HG03342 (cell line): Measurements from ENCODE around the gene LRMDA.
"Not testable (repeated sequence)": the region's sequence is repeated elsewhere in the genome, so short reads cannot be mapped to it uniquely, and the experiment has no call there.

Source experiments
- ATAC-seq: cut with Tn5 transposase; IDR thresholded peaks from one replicate; pipeline ENCODE4 v1.9.1; 2021; ENCODE audit warnings: mild to moderate bottlenecking, moderate library complexity; ENCODE audit not compliant: unreplicated experiment

LRMDA gene

GRCh38 chr10:76487582-76487981 is 1056.2 kb downstream of the LRMDA start:
- ATAC-seq = no peak

GRCh38 chr10:76488602-76489001 is 1057.2 kb downstream of the LRMDA start:
- ATAC-seq = no peak

GRCh38 chr10:76491216-76491615 is 1059.8 kb downstream of the LRMDA start:
- ATAC-seq = no peak

- ATAC-seq = no peak
Measured at GRCh38 chr10:76492026-76492425, 1060.6 kb downstream of the LRMDA start.

DNA sequence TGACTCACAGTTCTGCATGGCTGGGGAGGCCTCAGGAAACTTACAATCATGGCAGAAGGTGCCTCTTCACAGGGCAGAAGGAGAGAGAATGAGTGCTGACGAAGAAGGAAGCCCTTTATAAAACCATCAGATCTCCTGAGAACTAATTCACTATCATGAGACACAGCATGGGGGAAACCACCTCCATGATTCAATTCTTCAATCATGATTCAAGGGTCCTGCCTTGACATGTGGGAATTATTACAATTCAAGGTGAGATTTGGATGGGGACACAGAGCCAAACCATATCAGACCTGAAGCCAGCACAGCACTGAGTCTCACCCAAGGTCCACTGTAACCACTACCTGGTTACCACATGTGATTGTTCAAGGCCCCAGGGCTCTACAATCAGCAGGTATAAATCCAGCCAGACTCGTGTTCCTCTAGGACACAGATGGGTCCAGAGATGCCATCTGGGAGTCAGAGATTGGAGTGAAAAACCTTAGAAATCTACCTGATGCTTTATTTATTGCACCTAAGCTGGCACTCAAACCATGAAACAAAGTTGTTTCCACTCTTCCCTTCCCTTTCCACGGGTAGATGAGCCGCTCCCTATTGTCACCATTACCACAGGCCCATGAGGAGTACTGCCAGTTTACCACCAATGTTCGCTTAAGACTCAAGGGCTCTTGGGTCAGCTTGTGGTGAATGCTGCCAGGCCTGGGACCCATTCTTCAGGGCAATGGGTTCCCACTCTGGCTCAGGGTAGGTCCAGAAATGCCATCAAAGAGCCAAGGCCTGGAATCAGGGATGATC is 1061.5 kb downstream of the LRMDA start:
- no peak for ATAC-seq

GRCh38 chr10:76497666-76498065 is 1066.2 kb downstream of the LRMDA start:
- ATAC-seq = no peak

GRCh38 chr10:76504823-76505222 is 1073.4 kb downstream of the LRMDA start:
- ATAC-seq = no peak

DNA sequence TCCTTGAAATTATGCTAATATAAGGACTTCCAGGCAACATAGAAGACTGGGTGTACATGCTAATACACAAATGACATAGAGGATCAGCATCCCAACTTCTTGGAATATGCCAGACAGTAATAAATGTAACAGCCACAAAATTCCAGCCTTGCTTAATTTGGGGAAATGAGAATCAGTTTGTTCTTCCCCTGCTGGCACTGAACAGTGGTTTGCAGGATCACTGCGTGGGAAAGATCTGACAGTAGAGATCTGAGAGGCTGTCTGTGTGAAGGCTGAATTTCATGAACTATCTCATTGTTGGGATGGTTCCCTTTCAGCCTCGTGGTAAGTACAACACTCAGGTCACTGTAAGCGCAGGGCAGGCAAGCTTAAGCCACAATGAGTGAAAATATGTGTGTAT is 1078.0 kb downstream of the LRMDA start:
- no peak for ATAC-seq

- no peak for ATAC-seq
Measured at GRCh38 chr10:76514321-76514720, 1082.9 kb downstream of the LRMDA start.

DNA sequence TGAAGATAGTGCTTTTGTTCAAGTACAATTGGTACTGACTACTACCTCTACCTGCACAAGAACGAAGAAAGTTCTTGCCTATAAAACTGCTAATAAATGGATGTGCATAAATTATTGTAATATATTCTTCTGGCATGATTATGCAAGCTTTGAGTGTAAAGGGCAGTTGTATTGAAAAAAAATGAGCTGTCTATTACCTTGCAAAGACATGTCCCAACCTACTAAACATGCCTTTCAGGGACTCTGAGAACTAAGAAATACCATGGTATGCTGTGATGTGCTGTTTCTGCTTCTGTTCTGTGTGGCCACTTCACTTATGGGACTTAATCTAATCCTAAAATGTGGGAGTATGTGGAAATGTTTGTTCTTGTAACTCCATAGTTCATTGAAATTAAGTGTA is 1083.4 kb downstream of the LRMDA start:
- ATAC-seq = no peak

DNA sequence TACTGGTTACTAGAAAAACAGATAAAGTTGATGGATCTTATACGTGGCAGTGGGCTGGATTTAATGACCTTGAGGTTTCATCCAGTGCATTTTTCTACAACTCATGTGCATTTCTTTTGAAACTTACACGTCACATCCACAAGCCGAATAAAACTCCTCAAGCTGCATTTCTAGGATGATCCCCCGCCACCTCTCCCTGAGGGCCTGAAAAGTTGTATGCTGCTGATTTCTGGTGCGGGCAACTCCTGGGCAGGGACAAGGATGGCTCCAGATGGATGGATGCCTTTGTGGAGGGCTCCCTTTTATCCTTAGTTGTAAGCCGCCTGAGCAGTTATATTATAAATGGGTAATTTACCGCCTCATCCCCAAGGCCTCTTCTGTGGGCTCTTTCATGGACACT is 1091.1 kb downstream of the LRMDA start:
- ATAC-seq = no peak

DNA sequence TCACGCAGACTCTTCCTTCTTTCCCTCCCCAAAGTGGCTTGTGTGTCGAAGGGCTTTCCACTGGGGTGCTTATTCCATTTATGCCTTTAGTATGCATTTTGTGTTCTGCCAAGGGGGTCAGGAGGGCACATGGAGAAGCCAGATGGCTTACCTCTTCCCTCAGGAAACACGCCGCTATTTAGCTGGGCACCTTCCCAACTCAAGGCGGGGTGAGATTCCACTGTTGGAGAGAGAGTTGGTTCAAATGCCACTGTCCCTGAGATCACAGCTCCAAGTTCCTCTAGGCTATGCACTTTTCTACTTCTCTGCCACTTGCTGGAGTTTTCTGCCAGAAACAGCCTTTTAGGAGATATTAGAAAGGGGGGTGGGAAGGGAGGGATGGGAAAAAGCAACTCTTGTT is 1091.8 kb downstream of the LRMDA start:
- ATAC-seq = no peak

GRCh38 chr10:76523791-76524351 is 1092.4 kb downstream of the LRMDA start:
- ATAC-seq = no peak

DNA sequence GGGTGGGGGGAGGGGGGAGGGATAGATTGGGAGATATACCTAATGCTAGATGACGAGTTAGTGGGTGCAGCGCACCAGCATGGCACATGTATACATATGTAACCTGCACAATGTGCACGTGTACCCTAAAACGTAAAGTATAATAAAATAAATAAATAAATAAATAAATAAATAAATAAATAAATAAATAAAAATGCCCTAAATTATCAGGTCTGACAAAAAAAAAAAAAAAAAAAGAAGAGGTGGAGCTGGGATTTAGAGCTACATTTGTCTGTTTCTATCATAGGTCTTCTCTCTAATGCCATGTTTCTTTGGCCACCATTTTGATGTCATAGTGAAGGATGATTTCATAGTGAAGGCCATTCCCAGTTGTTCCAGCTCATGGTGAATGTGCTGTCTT is 1095.4 kb downstream of the LRMDA start:
- not testable (repeated sequence) for ATAC-seq

DNA sequence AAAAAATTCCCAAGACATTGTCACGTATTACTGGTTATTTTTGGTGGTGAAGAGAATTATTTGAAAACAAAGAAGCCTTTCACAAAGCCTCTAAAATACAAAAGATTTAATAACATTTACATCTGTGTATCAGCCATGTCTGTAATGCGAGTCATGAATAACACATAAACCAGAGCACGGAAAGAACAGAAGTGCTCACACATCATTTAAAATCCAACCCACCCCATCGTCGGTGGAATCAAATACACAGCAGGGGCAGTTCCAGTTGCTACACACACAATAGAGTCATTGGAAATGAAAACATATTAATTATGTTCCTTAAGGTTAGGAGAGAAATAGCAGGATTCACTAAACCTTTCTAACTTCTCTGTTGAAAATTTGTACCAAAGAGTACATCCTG is 1108.9 kb downstream of the LRMDA start:
- ATAC-seq = no peak

DNA sequence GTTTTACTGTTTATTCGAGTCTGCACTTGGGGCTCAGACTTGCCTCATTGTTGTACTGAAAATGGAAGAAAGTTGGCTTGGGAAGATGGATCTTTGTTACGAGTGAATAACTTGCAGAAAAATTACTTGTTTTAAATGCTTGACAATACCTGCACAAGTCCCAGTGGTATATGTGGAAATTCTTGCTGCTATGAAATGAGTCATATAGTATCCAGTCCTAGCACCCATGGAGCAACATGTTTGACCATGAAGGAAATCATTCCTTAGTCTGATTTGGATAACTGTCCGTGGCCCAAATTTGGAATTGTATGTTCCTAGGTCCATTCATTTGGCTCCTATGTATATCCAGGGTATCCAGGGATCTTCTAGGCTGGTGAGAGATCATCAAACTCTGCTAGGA is 1109.4 kb downstream of the LRMDA start:
- no peak for ATAC-seq

DNA sequence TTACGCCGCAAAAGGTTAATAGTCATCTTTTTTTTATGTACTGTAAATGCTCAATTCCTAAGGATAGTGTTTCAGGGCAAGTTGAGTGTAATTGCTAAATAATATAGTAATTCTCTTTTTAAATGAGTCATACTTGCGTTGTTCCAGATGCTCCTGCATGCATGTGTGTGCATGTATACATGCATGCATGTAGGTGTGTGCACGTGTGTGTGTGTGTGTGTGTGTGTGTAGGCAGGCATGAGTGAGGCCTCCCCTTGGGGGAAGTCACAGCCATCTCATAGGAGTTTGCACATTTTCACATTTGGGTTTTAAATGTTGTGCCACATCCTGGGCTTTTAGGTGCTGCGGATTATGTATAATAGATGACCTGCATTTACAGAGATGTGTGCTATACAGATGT is 1110.4 kb downstream of the LRMDA start:
- no peak for ATAC-seq

DNA sequence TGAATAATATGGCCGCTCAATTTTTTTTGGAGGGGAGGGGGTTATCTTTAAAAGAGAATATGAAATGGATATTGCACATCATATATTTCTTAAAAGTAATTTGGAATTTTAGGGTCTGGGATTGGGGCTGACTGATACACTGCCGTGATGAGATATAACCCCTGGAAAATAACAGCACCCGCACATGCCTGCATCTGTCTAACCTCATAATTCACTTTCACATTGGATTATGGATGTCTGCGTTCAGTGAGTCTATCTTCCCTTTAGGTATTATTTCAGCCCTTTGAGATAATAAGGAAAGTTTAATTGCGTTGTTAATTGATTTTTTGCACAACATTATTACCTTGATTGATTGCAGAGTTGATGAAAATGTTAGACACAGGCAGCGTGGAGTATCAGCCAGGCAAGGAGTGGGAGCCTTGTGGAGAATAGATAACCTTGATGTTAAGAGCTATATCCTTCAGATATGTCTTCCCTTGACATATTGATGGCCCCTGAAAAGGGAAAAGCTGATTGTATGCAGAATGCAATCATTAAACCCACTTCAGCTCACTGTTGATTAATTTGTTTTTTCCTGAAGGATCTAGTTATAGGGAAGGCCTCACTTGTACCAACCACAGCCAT is 1111.0 kb downstream of the LRMDA start:
- ATAC-seq = no peak

DNA sequence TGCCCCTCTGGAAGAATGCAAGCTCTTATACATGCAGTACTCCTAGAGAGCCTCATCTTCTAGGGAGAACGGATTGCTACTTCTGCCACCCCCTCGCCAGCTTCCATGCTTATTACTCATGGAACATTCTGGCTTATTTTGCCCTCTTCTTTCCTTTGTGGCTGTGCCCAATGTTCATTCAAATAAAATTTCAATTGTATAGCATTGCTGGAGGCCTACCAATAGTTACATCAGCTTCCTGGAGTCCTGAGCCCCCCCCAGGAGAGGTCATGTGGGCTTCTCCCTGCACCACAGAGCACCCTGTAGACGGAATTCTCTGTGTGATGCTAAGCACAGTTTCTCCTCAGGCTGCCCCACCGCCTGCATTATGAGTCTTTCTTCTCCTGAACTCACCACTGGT is 1112.2 kb downstream of the LRMDA start:
- no peak for ATAC-seq

- ATAC-seq = no peak
Measured at GRCh38 chr10:76544789-76545188, 1113.4 kb downstream of the LRMDA start.

- ATAC-seq = no peak
Measured at GRCh38 chr10:76546411-76546810, 1115.0 kb downstream of the LRMDA start.

DNA sequence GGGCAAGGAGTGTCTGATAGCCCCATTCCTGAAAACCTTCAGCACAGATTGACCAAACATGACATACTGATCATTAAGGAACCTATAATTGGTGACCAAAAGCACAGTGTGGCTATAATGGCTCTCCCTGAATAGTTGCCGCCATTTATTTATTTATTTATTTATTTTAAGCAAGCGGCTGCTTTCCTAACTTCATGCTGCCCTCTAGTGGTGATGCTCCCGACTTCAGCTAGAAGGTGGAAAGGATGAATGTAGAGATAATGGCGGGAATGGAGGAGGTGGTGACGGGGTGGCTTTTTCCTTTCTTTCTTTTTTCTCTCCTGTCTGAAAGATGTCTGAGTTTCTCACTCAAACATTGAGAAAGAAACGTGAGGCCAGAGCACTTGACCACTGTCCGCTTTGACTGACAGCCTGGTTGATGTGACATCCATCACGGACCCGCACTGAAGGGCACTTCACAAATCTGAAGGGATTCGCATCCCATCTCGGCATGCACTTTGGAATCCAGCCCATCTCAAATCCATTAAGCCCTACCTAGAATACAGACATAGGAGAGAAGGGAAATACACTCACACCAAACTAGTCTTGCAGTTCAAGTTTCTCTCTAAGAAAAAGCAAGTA is 1116.0 kb downstream of the LRMDA start:
- peak; percentile 81 for ATAC-seq
